GM19099 (cell line): ENCODE results near the gene TMTC4.

Source experiments
- POLR2A ChIP-seq: IDR thresholded peaks from 3 replicates; pipeline ENCODE4 v1.6.1; 2011; ENCODE audit warnings: low read depth; ENCODE audit not compliant: insufficient read length; ENCODE audit errors: extremely low read depth

Gene TMTC4

DNA sequence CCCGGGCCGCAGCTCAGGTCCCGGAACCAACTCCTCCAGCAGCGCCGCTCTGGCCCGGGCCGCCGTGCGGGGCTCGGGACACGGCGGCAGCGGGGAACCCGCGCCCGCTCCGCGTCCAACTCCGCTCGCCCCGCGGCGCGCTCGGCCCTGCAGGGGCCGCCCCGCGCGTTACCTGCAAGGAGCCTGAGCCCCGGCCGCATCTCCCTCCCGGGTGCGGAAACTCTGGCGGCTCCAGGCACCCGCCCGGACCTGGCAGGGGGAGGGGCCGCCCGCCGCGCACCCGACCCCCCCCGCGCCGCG lies at the start of gene TMTC4:
TSS of gene TMTC4 (minus strand) at position 224 of the 300 bp plus-strand sequence. CDS start 4,433 bp downstream, outside the sequence.
- TF ChIP-seq POLR2A = no peak

- no peak for TF ChIP-seq POLR2A
These were observed 47.9 kb upstream of the TMTC4 start for GRCh38 chr13:100722517-100722916.

GRCh38 chr13:100721885-100722512 lies 47.4 kb upstream of the TMTC4 start:
- no peak for TF ChIP-seq POLR2A

- TF ChIP-seq POLR2A = no peak
These were observed 41.0 kb upstream of the TMTC4 start for GRCh38 chr13:100715604-100716003.

DNA sequence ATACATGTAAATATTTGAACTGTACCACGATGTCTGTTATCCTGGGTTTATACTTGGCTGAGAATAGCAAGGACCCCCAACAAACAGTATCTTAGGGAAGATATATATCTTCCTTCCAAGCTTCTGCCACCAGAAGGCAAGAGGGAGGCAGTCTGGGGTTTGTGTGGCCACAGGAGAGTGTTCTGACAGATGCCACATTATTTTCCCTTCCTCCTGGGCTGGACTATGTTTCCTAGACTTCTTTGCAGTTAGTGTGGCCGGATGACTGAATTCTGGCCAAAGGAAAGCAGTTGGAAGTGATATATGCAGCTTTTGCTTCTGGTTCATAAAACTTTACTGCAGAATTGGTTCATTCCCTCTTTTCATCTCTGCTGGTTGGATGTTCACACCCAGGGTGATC lies 39.9 kb upstream of the TMTC4 start:
- no peak for TF ChIP-seq POLR2A

- TF ChIP-seq POLR2A = no peak
These were observed 35.6 kb upstream of the TMTC4 start for GRCh38 chr13:100710176-100710575.

GRCh38 chr13:100707818-100708740 lies 33.5 kb upstream of the TMTC4 start:
- no peak for TF ChIP-seq POLR2A

- TF ChIP-seq POLR2A = no peak
These were observed 20.8 kb upstream of the TMTC4 start for GRCh38 chr13:100695509-100695773.

DNA sequence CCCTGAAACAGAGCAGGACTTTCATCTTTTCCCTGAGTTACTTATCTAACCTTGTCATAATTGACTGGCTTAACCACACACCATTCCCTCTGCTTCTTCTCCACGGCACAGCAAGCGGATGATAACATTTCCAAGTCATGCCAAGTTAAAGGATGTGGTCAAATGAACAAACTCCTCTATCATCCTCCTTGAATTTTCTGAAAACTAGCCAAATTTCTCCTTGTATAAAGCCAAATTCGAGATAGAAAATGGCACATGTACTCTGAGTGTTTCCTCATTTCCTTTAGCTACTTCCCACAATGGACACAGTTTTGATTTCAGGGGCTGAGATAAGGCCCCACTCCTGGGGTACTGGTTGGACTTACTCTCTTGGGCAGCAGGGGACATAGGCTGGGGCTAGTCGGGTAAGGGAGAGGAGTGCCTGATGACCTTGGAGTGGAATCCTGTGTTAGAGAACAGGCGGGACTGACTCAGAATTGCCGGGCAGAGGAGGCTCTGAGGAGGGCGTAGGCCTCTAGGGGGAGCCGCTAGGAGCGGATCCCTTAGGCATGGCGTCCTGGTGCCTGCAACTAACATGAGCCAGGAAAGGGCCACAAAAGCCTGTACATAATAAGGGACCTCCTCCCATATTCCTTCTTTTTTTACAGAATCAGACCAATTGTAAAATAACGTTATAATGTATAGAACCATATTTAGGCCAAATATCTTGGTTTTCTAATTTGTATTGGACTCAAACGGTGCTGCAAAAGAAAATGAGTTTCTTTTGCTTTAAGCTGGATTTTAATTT lies 20.3 kb upstream of the TMTC4 start:
- TF ChIP-seq POLR2A = no peak

GRCh38 chr13:100689191-100689590 lies 14.6 kb upstream of the TMTC4 start:
- no peak for TF ChIP-seq POLR2A

GRCh38 chr13:100680131-100680530 lies 5.5 kb upstream of the TMTC4 start:
- TF ChIP-seq POLR2A = no peak

GRCh38 chr13:100675661-100676129 lies 1.1 kb upstream of the TMTC4 start:
- no peak for TF ChIP-seq POLR2A

DNA sequence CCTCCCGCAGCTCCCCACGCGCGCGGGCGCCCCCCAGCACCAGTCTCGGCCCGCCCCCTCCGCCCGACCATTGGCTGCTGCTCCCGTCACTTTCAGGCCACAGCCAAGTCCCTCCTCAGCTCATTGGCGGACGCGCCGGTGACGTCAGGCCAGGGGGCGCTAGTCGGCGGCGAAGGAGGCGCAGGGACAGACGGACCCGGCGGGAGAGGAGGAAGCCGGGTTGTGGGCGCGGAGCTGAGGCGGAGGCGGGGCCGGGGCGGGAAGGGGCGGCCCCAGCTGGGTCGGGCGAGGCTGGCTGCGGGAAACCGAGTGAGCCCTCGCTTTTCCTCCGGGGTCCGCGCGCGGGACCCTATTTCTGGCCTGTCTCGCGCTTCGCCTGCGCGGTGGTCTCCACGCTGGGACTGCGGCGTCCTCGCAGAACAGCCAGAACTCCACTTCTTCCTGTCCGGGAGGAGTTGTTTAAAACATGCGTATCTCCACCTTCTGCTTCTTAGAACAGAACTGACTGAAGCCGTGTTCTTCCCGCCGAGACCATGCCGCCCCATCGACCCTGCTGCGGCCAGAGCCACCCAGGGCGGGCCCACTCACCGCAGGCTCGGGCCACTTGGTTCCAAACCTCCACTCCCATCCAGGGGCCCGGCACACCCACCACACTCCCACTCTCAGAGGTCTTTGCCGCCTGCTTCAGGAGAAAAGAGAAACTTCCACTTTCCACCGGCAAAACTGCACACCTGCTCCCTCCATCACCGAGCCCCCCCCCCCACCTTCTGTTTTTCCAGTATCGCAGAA lies 471 bp upstream of the TMTC4 start:
- TF ChIP-seq POLR2A = peak; percentile 71

- peak; percentile 7 for TF ChIP-seq POLR2A
These were observed 653 bp downstream of the TMTC4 start for GRCh38 chr13:100673713-100674571.
